ENCODE results near the gene ADCY2. TPM values are rescaled to one million over a fixed set of nuclear protein-coding genes. Genes with fewer than 3 reads are reported as not detected.

The ADCY2 gene
- total RNA-seq, 1 donor from 2014 or later, result 0.95 TPM

GRCh38 chr5:7586480-7586879 is 190.5 kb downstream of the ADCY2 start:
- Mint-ChIP-seq H3K27ac (ENCODE audit: unreplicated experiment) (no peak overlapping the region), H3K4me3 (ENCODE audit: unreplicated experiment) (no peak overlapping the region)

GRCh38 chr5:7589800-7590199 is 193.9 kb downstream of the ADCY2 start:
- no peak overlapping the region for H3K4me3 Mint-ChIP-seq (ENCODE audit: unreplicated experiment)
- DNase-seq (ENCODE audit: low spot score), result no peak
- TF ChIP-seq CTCF (IDR thresholded peaks at IDR 0.05), result no peak
- H3K27ac Mint-ChIP-seq (ENCODE audit: unreplicated experiment), result no peak overlapping the region
- H3K4me1 Mint-ChIP-seq (ENCODE audit: low read depth), result no peaks in the 10 kb centered on the region
- no peaks in the 10 kb centered on the region for H3K36me3 Mint-ChIP-seq (ENCODE audit: low read depth)
- H3K27me3 Mint-ChIP-seq (ENCODE audit: low read depth), result peaks cover 41% of the 10 kb centered on the region
- H3K9me3 Mint-ChIP-seq (ENCODE audit: low read depth), result no peaks in the 10 kb centered on the region

More at GRCh38 chr5:7586480-7586879, 190.5 kb downstream of the ADCY2 start:
- Mint-ChIP-seq H3K36me3 (ENCODE audit: low read depth) (no peaks in the 10 kb centered on the region), H3K9me3 (ENCODE audit: low read depth) (no peaks in the 10 kb centered on the region), H3K27me3 (ENCODE audit: low read depth) (peaks cover 23% of the 10 kb centered on the region), H3K4me1 (ENCODE audit: low read depth) (no peaks in the 10 kb centered on the region)
- TF ChIP-seq CTCF (IDR thresholded peaks at IDR 0.05), result no peak
- no peak for DNase-seq (ENCODE audit: low spot score)

- Mint-ChIP-seq H3K4me1 (ENCODE audit: low read depth) (peaks cover 19% of the 10 kb centered on the region), H3K27ac (ENCODE audit: unreplicated experiment) (no peak overlapping the region), H3K9me3 (ENCODE audit: low read depth) (no peaks in the 10 kb centered on the region), H3K27me3 (ENCODE audit: low read depth) (peaks cover 38% of the 10 kb centered on the region), H3K4me3 (ENCODE audit: unreplicated experiment) (no peak overlapping the region), H3K36me3 (ENCODE audit: low read depth) (no peaks in the 10 kb centered on the region)
- no peak for DNase-seq (ENCODE audit: low spot score)
- peak; percentile 62 for TF ChIP-seq CTCF (IDR thresholded peaks at IDR 0.05)
Measured at GRCh38 chr5:7592910-7593309, 197.0 kb downstream of the ADCY2 start.

- H3K27ac Mint-ChIP-seq (ENCODE audit: unreplicated experiment), result no peak overlapping the region
- H3K36me3 Mint-ChIP-seq (ENCODE audit: low read depth), result peaks cover 3% of the 10 kb centered on the region
- no peak for DNase-seq (ENCODE audit: low spot score)
- H3K27me3 Mint-ChIP-seq (ENCODE audit: low read depth), result peaks cover 57% of the 10 kb centered on the region
- H3K4me3 Mint-ChIP-seq (ENCODE audit: unreplicated experiment), result no peak overlapping the region
- H3K4me1 Mint-ChIP-seq (ENCODE audit: low read depth), result peaks cover 20% of the 10 kb centered on the region
- no peaks in the 10 kb centered on the region for H3K9me3 Mint-ChIP-seq (ENCODE audit: low read depth)
- TF ChIP-seq CTCF (IDR thresholded peaks at IDR 0.05), result peak; percentile 9
Measured at GRCh38 chr5:7597059-7597642, 201.2 kb downstream of the ADCY2 start.

- Mint-ChIP-seq H3K4me3 (ENCODE audit: unreplicated experiment) (no peak overlapping the region), H3K4me1 (ENCODE audit: low read depth) (no peaks in the 10 kb centered on the region), H3K27ac (ENCODE audit: unreplicated experiment) (no peak overlapping the region), H3K27me3 (ENCODE audit: low read depth) (peaks cover 22% of the 10 kb centered on the region), H3K36me3 (ENCODE audit: low read depth) (no peaks in the 10 kb centered on the region), H3K9me3 (ENCODE audit: low read depth) (no peaks in the 10 kb centered on the region)
- DNase-seq (ENCODE audit: low spot score), result no peak
- TF ChIP-seq CTCF (IDR thresholded peaks at IDR 0.05), result no peak
Measured at GRCh38 chr5:7606840-7607465, 211.0 kb downstream of the ADCY2 start.

Data from chondrocyte (in vitro differentiated cells).